Spinal cord (tissue), 10 donors: ENCODE measurements around the gene CLDN18. TPM values are rescaled to one million over a fixed set of nuclear protein-coding genes. Genes with fewer than 3 reads are reported as not detected.

Experiments used
- DNase-seq, 6 donors: peaks; one replicate each; pipeline versions ENCODE4 v3.0.0 to v3.0.0-alpha.2; 2013 to 2015; ENCODE audit warnings: low spot score in 6 of 6, low read depth in 4 of 6
- H3K27ac ChIP-seq: one replicate; pipeline ENCODE4 v1.5.1; 2013; ENCODE audit warnings: low read depth, low read length, control low read depth
- H3K27me3 ChIP-seq: one replicate; pipeline ENCODE4 v1.6.1; 2013; ENCODE audit warnings: low read length; ENCODE audit not compliant: control insufficient read depth, insufficient read depth
- H3K36me3 ChIP-seq: one replicate; pipeline ENCODE4 v1.6.1; 2013; ENCODE audit warnings: low read length; ENCODE audit not compliant: control insufficient read depth, insufficient read depth
- H3K4me1 ChIP-seq: one replicate; pipeline ENCODE4 v1.6.1; 2013; ENCODE audit warnings: low read length; ENCODE audit not compliant: control insufficient read depth, insufficient read depth
- H3K4me3 ChIP-seq: one replicate; pipeline ENCODE4 v1.5.1; 2013; ENCODE audit warnings: low read depth, low read length, control low read depth
- H3K9me3 ChIP-seq: one replicate; pipeline ENCODE4 v1.6.1; 2013; ENCODE audit warnings: low read length; ENCODE audit not compliant: control insufficient read depth, insufficient read depth
- WGBS: methylation state at CpG from one replicate; pipeline ENCODE4 v1.1.5; 2013; ENCODE audit warnings: missing lambda C conversion rate; ENCODE audit not compliant: insufficient coverage; 5-methylcytosine and 5-hydroxymethylcytosine counted together
- polyA plus RNA-seq, 2 donors: library from polyadenylated mRNA; unstranded; fragments of 120-200 nt; gene quantifications; one replicate each; pipeline ENCODE4 v1.2.1, GENCODE V29; 2013; ENCODE audit not compliant: insufficient read length in 2 of 2
- total RNA-seq, 2 donors: library from RNA; depleted of rRNA in 1 of 2; stranded (reverse); fragments of 120-200 nt in 1 of 2; fragments of >200 nt in 1 of 2; gene quantifications; one replicate each; pipeline versions ENCODE4 v1.2.3 to v1.2.4, GENCODE V29; 2013 to 2014
- donor health status: healthy.

The CLDN18 gene
- total and polyA plus RNA-seq, 4 donors: 0.20 to 1.3 (median 0.44) TPM; not detected in 1

DNA sequence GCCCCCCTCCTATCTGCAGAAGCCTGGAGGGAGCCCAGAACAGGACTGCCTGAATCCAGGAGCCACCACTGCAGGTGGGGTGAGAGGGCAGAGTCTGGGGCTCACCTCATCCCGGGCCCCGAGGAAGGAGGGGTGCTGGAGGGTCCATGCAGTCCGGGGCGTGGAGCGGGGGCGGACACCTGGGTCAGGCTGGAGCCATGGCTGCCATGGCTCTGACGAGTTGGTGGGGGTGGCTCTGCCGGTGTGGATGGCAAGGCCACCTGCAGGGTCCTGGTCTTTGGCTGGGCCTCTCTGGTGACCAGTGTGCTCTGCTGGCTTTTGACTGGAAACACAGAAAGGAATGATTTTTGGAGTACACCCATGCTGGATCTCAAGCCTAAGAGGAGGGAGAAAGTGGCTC, 58.1 kb downstream of the CLDN18 start:
- Histone ChIP-seq H3K36me3 (peaks cover 41% of the 10 kb centered on the region), H3K4me3 (no peak overlapping the region), H3K9me3 (no peaks in the 10 kb centered on the region), H3K4me1 (no peaks in the 10 kb centered on the region), H3K27ac (no peak overlapping the region), H3K27me3 (no peaks in the 10 kb centered on the region)
- DNase-seq: no peak
- 82% methylated on average over 8 of the region's 8 CpGs for WGBS

- peaks cover 35% of the 10 kb centered on the region for H3K36me3 ChIP-seq
- no peak overlapping the region for H3K4me3 ChIP-seq
- peak; percentile 47 to 92 (median 62) for DNase-seq
- H3K4me1 ChIP-seq: no peaks in the 10 kb centered on the region
- no peaks in the 10 kb centered on the region for H3K9me3 ChIP-seq
- no peak overlapping the region for H3K27ac ChIP-seq
- H3K27me3 ChIP-seq: no peaks in the 10 kb centered on the region
- 15% methylated on average over 11 of the region's 14 CpGs for WGBS
Observed at GRCh38 chr3:138068579-138069174, 58.7 kb downstream of the CLDN18 start.

GRCh38 chr3:138070006-138070405, 60.0 kb downstream of the CLDN18 start:
- H3K9me3 ChIP-seq: no peaks in the 10 kb centered on the region
- no CpG with 5 or more reads among the region's 4 CpGs for WGBS
- no peak overlapping the region for H3K27ac ChIP-seq
- H3K4me3 ChIP-seq: no peak overlapping the region
- no peaks in the 10 kb centered on the region for H3K4me1 ChIP-seq
- no peaks in the 10 kb centered on the region for H3K27me3 ChIP-seq
- DNase-seq: no peak
- peaks cover 28% of the 10 kb centered on the region for H3K36me3 ChIP-seq

DNA sequence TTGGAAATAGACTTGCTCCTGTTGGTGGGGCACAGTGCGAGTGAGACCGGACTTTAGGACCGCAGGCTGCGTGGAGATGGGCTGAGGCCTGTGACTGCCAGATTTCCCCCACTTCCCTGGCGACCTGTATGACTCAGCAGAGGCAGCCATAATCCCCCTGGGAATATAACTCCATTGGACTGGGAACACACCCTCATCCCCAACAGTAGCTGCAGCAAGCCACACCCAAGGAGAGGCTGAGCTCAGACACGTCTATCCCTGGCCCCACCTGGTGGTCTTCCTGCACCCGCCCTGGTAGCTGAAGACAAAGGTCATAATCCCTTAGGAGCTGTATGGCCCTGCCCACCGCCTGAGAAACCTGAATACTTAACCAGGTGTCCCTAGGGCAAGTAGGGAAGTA, 62.8 kb downstream of the CLDN18 start:
- Histone ChIP-seq H3K27ac (no peak overlapping the region), H3K36me3 (peaks cover 26% of the 10 kb centered on the region), H3K9me3 (no peaks in the 10 kb centered on the region), H3K4me1 (no peaks in the 10 kb centered on the region), H3K27me3 (no peaks in the 10 kb centered on the region), H3K4me3 (no peak overlapping the region)
- no peak for DNase-seq
- 91% methylated on average over 8 of the region's 8 CpGs for WGBS

DNA sequence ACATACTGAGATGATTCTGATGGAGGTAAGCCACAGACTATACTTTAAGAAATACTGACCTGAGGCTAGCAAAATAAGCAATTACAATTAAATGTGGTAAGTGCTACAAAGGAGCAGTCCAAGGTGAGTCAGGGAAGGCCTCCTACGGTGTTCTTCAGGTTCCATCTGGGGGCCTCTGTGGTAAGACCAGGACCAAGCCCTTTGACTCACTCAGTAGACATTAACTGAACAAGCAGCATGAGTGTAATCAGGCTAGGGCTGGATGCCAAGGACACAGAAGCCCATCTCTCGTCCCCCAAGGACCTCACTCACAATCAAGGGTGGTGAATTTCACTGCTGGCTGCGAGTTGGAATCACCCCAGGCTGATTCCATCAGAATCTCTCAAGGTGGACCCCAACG, 68.1 kb downstream of the CLDN18 start:
- H3K27me3 ChIP-seq: no peaks in the 10 kb centered on the region
- peaks cover 22% of the 10 kb centered on the region for H3K36me3 ChIP-seq
- H3K4me1 ChIP-seq: no peaks in the 10 kb centered on the region
- DNase-seq: no peak
- H3K27ac ChIP-seq: no peak overlapping the region
- 90% methylated on average over 2 of the region's 4 CpGs for WGBS
- H3K4me3 ChIP-seq: no peak overlapping the region
- no peaks in the 10 kb centered on the region for H3K9me3 ChIP-seq

GRCh38 chr3:138078901-138079344, 69.0 kb downstream of the CLDN18 start:
- no peak overlapping the region for H3K27ac ChIP-seq
- no peaks in the 10 kb centered on the region for H3K27me3 ChIP-seq
- H3K36me3 ChIP-seq: peaks cover 25% of the 10 kb centered on the region
- no peak for DNase-seq
- no peaks in the 10 kb centered on the region for H3K9me3 ChIP-seq
- no peaks in the 10 kb centered on the region for H3K4me1 ChIP-seq
- no CpG with 5 or more reads among the region's 1 CpG for WGBS
- no peak overlapping the region for H3K4me3 ChIP-seq

- no peak for DNase-seq
- no peak overlapping the region for H3K4me3 ChIP-seq
- 70% methylated on average over 4 of the region's 5 CpGs for WGBS
- no peaks in the 10 kb centered on the region for H3K27me3 ChIP-seq
- H3K9me3 ChIP-seq: no peaks in the 10 kb centered on the region
- H3K36me3 ChIP-seq: peaks cover 27% of the 10 kb centered on the region
- H3K27ac ChIP-seq: no peak overlapping the region
- H3K4me1 ChIP-seq: no peaks in the 10 kb centered on the region
Observed at GRCh38 chr3:138079901-138080300, 69.9 kb downstream of the CLDN18 start.

DNA sequence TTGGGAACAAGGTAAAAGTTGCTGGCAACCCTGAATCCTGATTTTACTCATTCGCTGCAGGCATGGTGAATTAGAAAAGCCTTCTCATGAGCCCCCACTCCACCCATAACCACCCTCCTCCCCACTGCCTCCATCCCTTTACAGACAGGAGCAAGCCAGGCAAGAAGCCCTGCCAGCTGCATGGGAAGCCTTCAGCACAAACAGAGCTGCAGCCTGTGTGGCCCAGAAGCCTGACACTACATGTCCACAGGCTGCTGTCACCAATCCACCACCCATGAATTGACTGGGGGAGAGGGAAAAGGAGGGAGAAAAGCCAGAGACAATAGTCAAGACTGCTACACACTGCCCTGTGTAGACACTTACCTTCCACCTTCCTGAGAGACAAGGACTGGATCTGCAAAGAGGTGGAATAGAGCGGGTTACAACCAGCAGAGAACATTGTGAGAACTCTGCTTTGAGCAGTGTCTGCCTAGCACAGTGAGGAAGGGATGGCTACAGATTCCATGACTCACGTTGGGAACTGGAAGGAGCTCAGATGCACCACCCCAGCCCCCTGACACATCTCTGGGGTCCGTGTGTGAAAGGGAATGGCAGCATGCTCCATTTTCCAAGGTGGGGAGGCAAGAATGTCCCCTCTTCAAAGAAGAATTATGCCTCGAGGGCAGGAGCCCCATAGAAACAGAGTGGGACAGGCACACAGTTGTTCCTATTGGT, 71.6 kb downstream of the CLDN18 start:
- Histone ChIP-seq H3K9me3 (no peaks in the 10 kb centered on the region), H3K4me1 (no peaks in the 10 kb centered on the region), H3K4me3 (no peak overlapping the region), H3K27me3 (no peaks in the 10 kb centered on the region), H3K27ac (no peak overlapping the region), H3K36me3 (peaks cover 27% of the 10 kb centered on the region)
- WGBS: 62% methylated on average over 2 of the region's 5 CpGs
- no peak for DNase-seq

GRCh38 chr3:138082085-138082991, 72.4 kb downstream of the CLDN18 start:
- H3K4me1 ChIP-seq: no peaks in the 10 kb centered on the region
- no peaks in the 10 kb centered on the region for H3K27me3 ChIP-seq
- H3K4me3 ChIP-seq: no peak overlapping the region
- WGBS: 48% methylated on average over 3 of the region's 8 CpGs
- peaks cover 25% of the 10 kb centered on the region for H3K36me3 ChIP-seq
- DNase-seq: no peak
- no peak overlapping the region for H3K27ac ChIP-seq
- H3K9me3 ChIP-seq: no peaks in the 10 kb centered on the region
